ENCODE data around the gene LGALS3BP. TPM values are rescaled to one million over a fixed set of nuclear protein-coding genes. Genes with fewer than 3 reads are reported as not detected.
A peak's percentile ranks its signal among the peaks of the same experiment; 100 is the strongest.

Gene LGALS3BP
- total and polyA plus RNA-seq, 2 of the 13 experiments (the other 11 are each of a cell fraction or from before 2014, with no cell fraction given), result 137 to 332 TPM

DNA sequence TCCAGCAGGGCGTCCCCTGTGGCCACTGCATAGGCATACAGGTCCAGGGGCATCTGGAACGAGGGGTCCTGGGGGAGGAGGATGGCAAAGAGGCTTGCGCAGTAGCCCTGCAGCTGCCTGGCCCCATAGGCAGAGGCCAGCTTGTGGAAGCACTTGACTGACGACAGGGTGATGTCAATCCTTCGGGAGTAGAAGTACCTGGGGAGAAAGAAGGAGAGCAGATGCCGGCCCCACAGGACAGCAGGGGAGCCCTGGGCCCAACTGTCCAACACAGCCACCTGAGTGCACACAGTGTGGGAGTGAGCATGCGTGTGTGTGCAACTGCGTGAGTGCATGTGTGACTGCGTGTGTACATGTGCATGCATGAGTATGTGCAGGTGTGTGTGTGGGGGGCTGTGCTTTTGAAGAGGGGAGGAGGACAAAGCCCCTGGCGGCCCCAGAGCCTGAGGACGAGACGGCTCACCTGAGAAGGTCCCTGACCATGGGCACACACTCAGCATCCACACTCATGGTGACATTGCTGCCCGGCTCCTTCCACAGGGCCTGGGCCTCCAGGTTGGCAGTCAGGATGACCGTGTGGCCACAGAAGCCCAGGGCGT lies 7.1 kb downstream of the LGALS3BP start (continued):
- TF ChIP-seq, protein P1, sequence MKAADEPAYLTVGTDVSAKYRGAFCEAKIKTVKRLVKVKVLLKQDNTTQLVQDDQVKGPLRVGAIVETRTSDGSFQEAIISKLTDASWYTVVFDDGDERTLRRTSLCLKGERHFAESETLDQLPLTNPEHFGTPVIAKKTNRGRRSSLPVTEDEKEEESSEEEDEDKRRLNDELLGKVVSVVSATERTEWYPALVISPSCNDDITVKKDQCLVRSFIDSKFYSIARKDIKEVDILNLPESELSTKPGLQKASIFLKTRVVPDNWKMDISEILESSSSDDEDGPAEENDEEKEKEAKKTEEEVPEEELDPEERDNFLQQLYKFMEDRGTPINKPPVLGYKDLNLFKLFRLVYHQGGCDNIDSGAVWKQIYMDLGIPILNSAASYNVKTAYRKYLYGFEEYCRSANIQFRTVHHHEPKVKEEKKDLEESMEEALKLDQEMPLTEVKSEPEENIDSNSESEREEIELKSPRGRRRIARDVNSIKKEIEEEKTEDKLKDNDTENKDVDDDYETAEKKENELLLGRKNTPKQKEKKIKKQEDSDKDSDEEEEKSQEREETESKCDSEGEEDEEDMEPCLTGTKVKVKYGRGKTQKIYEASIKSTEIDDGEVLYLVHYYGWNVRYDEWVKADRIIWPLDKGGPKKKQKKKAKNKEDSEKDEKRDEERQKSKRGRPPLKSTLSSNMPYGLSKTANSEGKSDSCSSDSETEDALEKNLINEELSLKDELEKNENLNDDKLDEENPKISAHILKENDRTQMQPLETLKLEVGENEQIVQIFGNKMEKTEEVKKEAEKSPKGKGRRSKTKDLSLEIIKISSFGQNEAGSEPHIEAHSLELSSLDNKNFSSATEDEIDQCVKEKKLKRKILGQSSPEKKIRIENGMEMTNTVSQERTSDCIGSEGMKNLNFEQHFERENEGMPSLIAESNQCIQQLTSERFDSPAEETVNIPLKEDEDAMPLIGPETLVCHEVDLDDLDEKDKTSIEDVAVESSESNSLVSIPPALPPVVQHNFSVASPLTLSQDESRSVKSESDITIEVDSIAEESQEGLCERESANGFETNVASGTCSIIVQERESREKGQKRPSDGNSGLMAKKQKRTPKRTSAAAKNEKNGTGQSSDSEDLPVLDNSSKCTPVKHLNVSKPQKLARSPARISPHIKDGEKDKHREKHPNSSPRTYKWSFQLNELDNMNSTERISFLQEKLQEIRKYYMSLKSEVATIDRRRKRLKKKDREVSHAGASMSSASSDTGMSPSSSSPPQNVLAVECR (CRISPR knock-in tag; IDR thresholded peaks at IDR 0.05; ENCODE audit: borderline replicate concordance), result no peak
- TF ChIP-seq ZNF343 (CRISPR knock-in tag; IDR thresholded peaks at IDR 0.05) (0 out of 2 replicates have a peak, but pooled peaks have one; percentile 10), ZNF253 (CRISPR knock-in tag; IDR thresholded peaks at IDR 0.05; ENCODE audit: borderline replicate concordance) (no peak), HOXA7 (CRISPR knock-in tag; IDR thresholded peaks at IDR 0.05) (no peak), AGO2 (optimal IDR thresholded peaks at IDR 0.05; ENCODE audit: low read depth, low read length) (peak; percentile 96), FOSL2 (CRISPR knock-in tag; IDR thresholded peaks at IDR 0.05) (no peak), KLF12 (CRISPR knock-in tag; IDR thresholded peaks at IDR 0.05; ENCODE audit: borderline replicate concordance) (no peak), PCBP1 (IDR thresholded peaks at IDR 0.05; ENCODE audit: borderline replicate concordance, low read depth, low read length) (0 out of 2 replicates have a peak, but pooled peaks have one; percentile 40), TP53 (CRISPR knock-in tag; conservative IDR thresholded peaks at IDR 0.05) (no peak), ZNF672 (CRISPR knock-in tag; IDR thresholded peaks at IDR 0.05) (no peak), ISL2 (CRISPR knock-in tag; IDR thresholded peaks at IDR 0.05) (no peak), RBFOX2 (IDR thresholded peaks at IDR 0.05; ENCODE audit: low read depth, low read length) (peak; percentile 44; the same call in 1 of the 2 replicates), MEIS1 (CRISPR knock-in tag; IDR thresholded peaks at IDR 0.05; ENCODE audit: borderline replicate concordance) (0 out of 2 replicates have a peak, but pooled peaks have one; percentile 32), REL (CRISPR knock-in tag; conservative IDR thresholded peaks at IDR 0.05) (no peak), ZC3H4 (CRISPR knock-in tag; IDR thresholded peaks at IDR 0.05; ENCODE audit: borderline replicate concordance) (peak; percentile 29; the same call in 1 of the 2 replicates), EEA1 (CRISPR knock-in tag; IDR thresholded peaks at IDR 0.05; ENCODE audit: borderline replicate concordance) (no peak), LBX2 (CRISPR knock-in tag; IDR thresholded peaks at IDR 0.05; ENCODE audit: borderline replicate concordance) (0 out of 2 replicates have a peak, but pooled peaks have one; percentile 37), MBD4 (IDR thresholded peaks at IDR 0.05; ENCODE audit: borderline replicate concordance, low read length) (no peak), HIVEP1 (CRISPR knock-in tag; IDR thresholded peaks at IDR 0.05) (no peak), NR2F6 (IDR thresholded peaks at IDR 0.05) (no peak), NR2F6 (CRISPR knock-in tag; IDR thresholded peaks at IDR 0.05) (no peak)
- TF ChIP-seq, protein P2, sequence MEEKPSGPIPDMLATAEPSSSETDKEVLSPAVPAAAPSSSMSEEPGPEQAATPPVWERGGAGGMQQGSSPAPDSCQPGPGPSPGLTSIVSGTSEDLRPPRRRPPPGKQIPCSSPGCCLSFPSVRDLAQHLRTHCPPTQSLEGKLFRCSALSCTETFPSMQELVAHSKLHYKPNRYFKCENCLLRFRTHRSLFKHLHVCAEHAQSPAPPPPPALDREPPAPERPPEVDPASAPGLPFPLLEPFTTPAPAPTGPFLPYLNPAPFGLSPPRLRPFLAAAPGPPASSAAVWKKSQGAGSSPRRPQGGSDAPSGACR (CRISPR knock-in tag; IDR thresholded peaks at IDR 0.05), result no peak
- TF ChIP-seq, protein P3, sequence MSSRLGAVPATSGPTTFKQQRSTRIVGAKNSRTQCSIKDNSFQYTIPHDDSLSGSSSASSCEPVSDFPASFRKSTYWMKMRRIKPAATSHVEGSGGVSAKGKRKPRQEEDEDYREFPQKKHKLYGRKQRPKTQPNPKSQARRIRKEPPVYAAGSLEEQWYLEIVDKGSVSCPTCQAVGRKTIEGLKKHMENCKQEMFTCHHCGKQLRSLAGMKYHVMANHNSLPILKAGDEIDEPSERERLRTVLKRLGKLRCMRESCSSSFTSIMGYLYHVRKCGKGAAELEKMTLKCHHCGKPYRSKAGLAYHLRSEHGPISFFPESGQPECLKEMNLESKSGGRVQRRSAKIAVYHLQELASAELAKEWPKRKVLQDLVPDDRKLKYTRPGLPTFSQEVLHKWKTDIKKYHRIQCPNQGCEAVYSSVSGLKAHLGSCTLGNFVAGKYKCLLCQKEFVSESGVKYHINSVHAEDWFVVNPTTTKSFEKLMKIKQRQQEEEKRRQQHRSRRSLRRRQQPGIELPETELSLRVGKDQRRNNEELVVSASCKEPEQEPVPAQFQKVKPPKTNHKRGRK (CRISPR knock-in tag; IDR thresholded peaks at IDR 0.05), result no peak

Data from HepG2 (cell line).